ENCODE measurements around the gene ACHE.
A peak's percentile ranks its signal among the peaks of the same experiment; 100 is the strongest.

The ACHE gene

GRCh38 chr7:100884736-100885439 lies 10.8 kb downstream of the ACHE start:
- DNase-seq, result peak in 2 of 5 experiments; percentile 49 to 75

GRCh38 chr7:100882785-100883526 lies 12.7 kb downstream of the ACHE start:
- no peak for DNase-seq

GRCh38 chr7:100882201-100882600 lies 13.5 kb downstream of the ACHE start:
- no peak for DNase-seq

GRCh38 chr7:100881136-100881535 lies 14.6 kb downstream of the ACHE start:
- no peak for DNase-seq

GRCh38 chr7:100880645-100881044 lies 15.0 kb downstream of the ACHE start:
- no peak for DNase-seq

GRCh38 chr7:100879685-100880261 lies 15.9 kb downstream of the ACHE start:
- DNase-seq, result no peak

- DNase-seq, result no peak
Measured at GRCh38 chr7:100878685-100879084, 17.0 kb downstream of the ACHE start.

GRCh38 chr7:100878013-100878412 lies 17.7 kb downstream of the ACHE start:
- DNase-seq, result no peak

GRCh38 chr7:100875356-100875751 lies 20.3 kb downstream of the ACHE start:
- peak in 1 of 5 experiments; percentile 77 for DNase-seq

GRCh38 chr7:100874577-100875355 lies 20.9 kb downstream of the ACHE start, which contains the start of gene SRRT:
SRRT (plus strand) TSS chr7:100875103; CDS start chr7:100875591, 488 bp downstream.
- peak; percentile 93 to 99 (median 97) for DNase-seq

GRCh38 chr7:100874300-100874576 lies 21.4 kb downstream of the ACHE start:
- no peak for DNase-seq

GRCh38 chr7:100873599-100874299 lies 21.9 kb downstream of the ACHE start:
- DNase-seq, result no peak

GRCh38 chr7:100867776-100868485 lies 27.8 kb downstream of the ACHE start:
- no peak for DNase-seq

GRCh38 chr7:100867040-100867775 lies 28.5 kb downstream of the ACHE start, which contains the start of gene TRIP6:
TRIP6 (plus strand) TSS chr7:100867387; CDS start chr7:100867498, 111 bp downstream.
- peak in 3 of 5 experiments; percentile 15 to 67 (median 49) for DNase-seq

GRCh38 chr7:100866729-100867039 lies 29.0 kb downstream of the ACHE start:
- DNase-seq, result no peak

GRCh38 chr7:100865938-100866728 lies 29.6 kb downstream of the ACHE start:
- DNase-seq, result peak in 1 of 5 experiments; percentile 50

- DNase-seq, result no peak
Measured at GRCh38 chr7:100865372-100865911, 30.2 kb downstream of the ACHE start.

GRCh38 chr7:100864263-100864845 lies 31.3 kb downstream of the ACHE start:
- no peak for DNase-seq

- DNase-seq, result no peak
Measured at GRCh38 chr7:100863406-100863950, 32.2 kb downstream of the ACHE start.
